ENCODE results near the gene RALGAPA2. TPM values are rescaled to one million over a fixed set of nuclear protein-coding genes. Genes with fewer than 3 reads are reported as not detected.

Gene RALGAPA2
- total RNA-seq, 1 experiment from 2014 or later, result 13.4 TPM

DNA sequence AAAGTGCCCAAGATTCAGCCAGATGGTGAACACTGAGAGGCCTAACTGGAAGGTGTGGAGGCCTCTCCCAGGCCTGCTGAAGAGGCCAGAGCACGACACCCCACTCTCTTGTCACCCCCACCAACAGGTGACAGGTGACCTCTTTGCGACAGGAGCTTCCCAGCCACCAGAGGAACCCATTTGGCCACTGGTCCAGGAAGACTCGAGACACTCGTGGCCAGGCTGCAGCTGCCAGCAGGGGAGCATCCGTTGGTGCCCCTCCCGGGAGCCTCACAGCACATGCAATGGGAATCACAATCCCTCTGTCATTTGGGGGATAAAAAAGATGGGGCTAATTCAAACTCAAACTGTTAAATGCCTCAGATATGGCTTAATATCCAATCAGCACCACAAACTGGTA is 181.2 kb downstream of the RALGAPA2 start:
- POLR2A ChIA-PET, result no interaction called here
- intact Hi-C loops (cut with micrococcal nuclease; ENCODE audit: unreplicated experiment) (no loop called here), in situ Hi-C loops (cut with HindIII; ENCODE audit: low pct_unique_long_range_greater_than_20kb, low sequenced_read_pairs) (no loop called here)
- H3K27ac ChIP-seq (ENCODE audit: low read length), result no peak overlapping the region
- H3K4me3 ChIP-seq (ENCODE audit: low read depth in 2 of 2, low read length in 2 of 2), result no peak overlapping the region
- TF ChIP-seq, protein P1, sequence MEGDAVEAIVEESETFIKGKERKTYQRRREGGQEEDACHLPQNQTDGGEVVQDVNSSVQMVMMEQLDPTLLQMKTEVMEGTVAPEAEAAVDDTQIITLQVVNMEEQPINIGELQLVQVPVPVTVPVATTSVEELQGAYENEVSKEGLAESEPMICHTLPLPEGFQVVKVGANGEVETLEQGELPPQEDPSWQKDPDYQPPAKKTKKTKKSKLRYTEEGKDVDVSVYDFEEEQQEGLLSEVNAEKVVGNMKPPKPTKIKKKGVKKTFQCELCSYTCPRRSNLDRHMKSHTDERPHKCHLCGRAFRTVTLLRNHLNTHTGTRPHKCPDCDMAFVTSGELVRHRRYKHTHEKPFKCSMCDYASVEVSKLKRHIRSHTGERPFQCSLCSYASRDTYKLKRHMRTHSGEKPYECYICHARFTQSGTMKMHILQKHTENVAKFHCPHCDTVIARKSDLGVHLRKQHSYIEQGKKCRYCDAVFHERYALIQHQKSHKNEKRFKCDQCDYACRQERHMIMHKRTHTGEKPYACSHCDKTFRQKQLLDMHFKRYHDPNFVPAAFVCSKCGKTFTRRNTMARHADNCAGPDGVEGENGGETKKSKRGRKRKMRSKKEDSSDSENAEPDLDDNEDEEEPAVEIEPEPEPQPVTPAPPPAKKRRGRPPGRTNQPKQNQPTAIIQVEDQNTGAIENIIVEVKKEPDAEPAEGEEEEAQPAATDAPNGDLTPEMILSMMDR (IDR thresholded peaks at IDR 0.05), result no peak
- TF ChIP-seq TCF7L2 (IDR thresholded peaks at IDR 0.05; ENCODE audit: low read depth, low read length) (no peak), POLR2AphosphoS5 (IDR thresholded peaks at IDR 0.05; ENCODE audit: low read depth, low read length) (no peak), SIN3A (IDR thresholded peaks at IDR 0.05; ENCODE audit: borderline replicate concordance, insufficient read depth, low read depth, low read length) (no peak)
- TF ChIP-seq, protein P2, sequence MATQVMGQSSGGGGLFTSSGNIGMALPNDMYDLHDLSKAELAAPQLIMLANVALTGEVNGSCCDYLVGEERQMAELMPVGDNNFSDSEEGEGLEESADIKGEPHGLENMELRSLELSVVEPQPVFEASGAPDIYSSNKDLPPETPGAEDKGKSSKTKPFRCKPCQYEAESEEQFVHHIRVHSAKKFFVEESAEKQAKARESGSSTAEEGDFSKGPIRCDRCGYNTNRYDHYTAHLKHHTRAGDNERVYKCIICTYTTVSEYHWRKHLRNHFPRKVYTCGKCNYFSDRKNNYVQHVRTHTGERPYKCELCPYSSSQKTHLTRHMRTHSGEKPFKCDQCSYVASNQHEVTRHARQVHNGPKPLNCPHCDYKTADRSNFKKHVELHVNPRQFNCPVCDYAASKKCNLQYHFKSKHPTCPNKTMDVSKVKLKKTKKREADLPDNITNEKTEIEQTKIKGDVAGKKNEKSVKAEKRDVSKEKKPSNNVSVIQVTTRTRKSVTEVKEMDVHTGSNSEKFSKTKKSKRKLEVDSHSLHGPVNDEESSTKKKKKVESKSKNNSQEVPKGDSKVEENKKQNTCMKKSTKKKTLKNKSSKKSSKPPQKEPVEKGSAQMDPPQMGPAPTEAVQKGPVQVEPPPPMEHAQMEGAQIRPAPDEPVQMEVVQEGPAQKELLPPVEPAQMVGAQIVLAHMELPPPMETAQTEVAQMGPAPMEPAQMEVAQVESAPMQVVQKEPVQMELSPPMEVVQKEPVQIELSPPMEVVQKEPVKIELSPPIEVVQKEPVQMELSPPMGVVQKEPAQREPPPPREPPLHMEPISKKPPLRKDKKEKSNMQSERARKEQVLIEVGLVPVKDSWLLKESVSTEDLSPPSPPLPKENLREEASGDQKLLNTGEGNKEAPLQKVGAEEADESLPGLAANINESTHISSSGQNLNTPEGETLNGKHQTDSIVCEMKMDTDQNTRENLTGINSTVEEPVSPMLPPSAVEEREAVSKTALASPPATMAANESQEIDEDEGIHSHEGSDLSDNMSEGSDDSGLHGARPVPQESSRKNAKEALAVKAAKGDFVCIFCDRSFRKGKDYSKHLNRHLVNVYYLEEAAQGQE (IDR thresholded peaks at IDR 0.05; ENCODE audit: insufficient read depth in 1 of 2, low read depth in 2 of 2, low read length in 1 of 2), result no peak
- CTCF ChIA-PET, result no interaction called here
- ATAC-seq (no peak), DNase-seq (ENCODE audit: low read depth, low spot score) (no peak)
- no peaks in the 10 kb centered on the region for H3K9me3 ChIP-seq (ENCODE audit: control insufficient read depth, insufficient read depth, low read depth, low read length)
- no TSS peak for BruUV-seq (replicated peaks)
- H3K4me1 ChIP-seq (ENCODE audit: control insufficient read depth, insufficient read depth, low read length), result no peaks in the 10 kb centered on the region
- no peaks in the 10 kb centered on the region for H3K36me3 ChIP-seq (ENCODE audit: control insufficient read depth, insufficient read depth, low read length)
- H3K27me3 ChIP-seq (ENCODE audit: control insufficient read depth, insufficient read depth, low read length), result no peaks in the 10 kb centered on the region

GRCh38 chr20:20530428-20531151 is 181.9 kb downstream of the RALGAPA2 start:
- POLR2A ChIA-PET, result no interaction called here

More at GRCh38 chr20:20530428-20531151, 181.9 kb downstream of the RALGAPA2 start:
- DNase-seq (ENCODE audit: low read depth, low spot score) (no peak), ATAC-seq (no peak)
- CTCF ChIA-PET, result no interaction called here
- in situ Hi-C loops (cut with HindIII; ENCODE audit: low pct_unique_long_range_greater_than_20kb, low sequenced_read_pairs), result no loop called here
- Histone ChIP-seq H3K27ac (ENCODE audit: low read length) (no peak overlapping the region), H3K4me1 (ENCODE audit: control insufficient read depth, insufficient read depth, low read length) (no peaks in the 10 kb centered on the region), H3K27me3 (ENCODE audit: control insufficient read depth, insufficient read depth, low read length) (no peaks in the 10 kb centered on the region), H3K36me3 (ENCODE audit: control insufficient read depth, insufficient read depth, low read length) (no peaks in the 10 kb centered on the region), H3K4me3 (ENCODE audit: low read depth in 2 of 2, low read length in 2 of 2) (no peak overlapping the region), H3K9me3 (ENCODE audit: control insufficient read depth, insufficient read depth, low read depth, low read length) (no peaks in the 10 kb centered on the region)
- no TSS peak for BruUV-seq (replicated peaks)
- TF ChIP-seq TCF7L2 (IDR thresholded peaks at IDR 0.05; ENCODE audit: low read depth, low read length) (no peak), SIN3A (IDR thresholded peaks at IDR 0.05; ENCODE audit: borderline replicate concordance, insufficient read depth, low read depth, low read length) (no peak), POLR2AphosphoS5 (IDR thresholded peaks at IDR 0.05; ENCODE audit: low read depth, low read length) (no peak)
- TF ChIP-seq, protein P1 (IDR thresholded peaks at IDR 0.05), result no peak
- TF ChIP-seq, protein P2 (IDR thresholded peaks at IDR 0.05; ENCODE audit: insufficient read depth in 1 of 2, low read depth in 2 of 2, low read length in 1 of 2), result no peak
- intact Hi-C loops (cut with micrococcal nuclease; ENCODE audit: unreplicated experiment), result no loop called here

Measured in Panc1 (cell line).